Keratinocyte (primary cell): ENCODE results near the gene PCDHGC5. TPM values are rescaled to one million over a fixed set of nuclear protein-coding genes. Genes with fewer than 3 reads are reported as not detected.

Experiments used
- DNase-seq: peaks from one replicate; pipeline ENCODE4 v3.0.0-alpha.2; 2011; ENCODE audit warnings: low read depth, missing footprints, low spot score
- FAIRE-seq: peaks from 2 replicates; lab custom pipeline; 2011; peaks lifted over from hg19 to GRCh38; lab: Jason Lieb, UNC
- H2AFZ ChIP-seq: 2 replicates; pipeline ENCODE4 v1.6.0; 2012; ENCODE audit warnings: low read length, control low read depth, inconsistent platforms; ENCODE audit not compliant: control insufficient read depth
- H3K27ac ChIP-seq: 2 replicates; pipeline ENCODE4 v1.5.1; 2011; ENCODE audit warnings: low read length; ENCODE audit not compliant: control insufficient read depth, insufficient read depth
- H3K27me3 ChIP-seq: 3 replicates; pipeline ENCODE4 v1.6.0; 2011; ENCODE audit warnings: low read length; ENCODE audit not compliant: control insufficient read depth, insufficient read depth; ENCODE audit errors: extremely low read depth
- H3K36me3 ChIP-seq, 2 experiments: 2 replicates in 1 of 2; 3 replicates in 1 of 2; pipeline ENCODE4 v1.5.1; 2011; ENCODE audit warnings: low read length in 2 of 2, mild to moderate bottlenecking in 1 of 2; ENCODE audit not compliant: control insufficient read depth in 2 of 2, insufficient read depth in 2 of 2; ENCODE audit errors: extremely low read depth in 1 of 2
- H3K4me1 ChIP-seq: 3 replicates; pipeline ENCODE4 v1.5.1; 2011; ENCODE audit warnings: low read length; ENCODE audit not compliant: control insufficient read depth, insufficient read depth; ENCODE audit errors: extremely low read depth
- H3K4me2 ChIP-seq: 3 replicates; pipeline ENCODE4 v1.6.0; 2011; ENCODE audit warnings: low read depth, low read length; ENCODE audit not compliant: control insufficient read depth, insufficient read depth; ENCODE audit errors: extremely low read depth
- H3K4me3 ChIP-seq, 3 experiments: fragments of 200-600 bp in 1 of 3; sonication (generic) in 1 of 3; 2 replicates in 2 of 3; 3 replicates in 1 of 3; pipeline ENCODE4 v1.5.1; 2011 to 2016; ENCODE audit warnings: low read length in 3 of 3, mild to moderate bottlenecking in 3 of 3, control low read depth in 2 of 3, inconsistent platforms in 1 of 3, low read depth in 1 of 3, mixed read lengths in 1 of 3, mixed run types in 1 of 3, moderate library complexity in 1 of 3; ENCODE audit not compliant: control insufficient read depth in 2 of 3, insufficient read depth in 2 of 3; ENCODE audit errors: extremely low read depth in 1 of 3
- H3K79me2 ChIP-seq: 2 replicates; pipeline ENCODE4 v1.6.0; 2012; ENCODE audit warnings: low read length; ENCODE audit not compliant: control insufficient read depth, insufficient read depth
- H3K9ac ChIP-seq: 3 replicates; pipeline ENCODE4 v1.6.0; 2011; ENCODE audit warnings: low read length; ENCODE audit not compliant: control insufficient read depth, insufficient read depth; ENCODE audit errors: extremely low read depth
- H3K9me1 ChIP-seq: 3 replicates; pipeline ENCODE4 v1.6.0; 2011; ENCODE audit warnings: low read length; ENCODE audit not compliant: control insufficient read depth, insufficient read depth; ENCODE audit errors: extremely low read depth
- H3K9me3 ChIP-seq: 2 replicates; pipeline ENCODE4 v1.5.1; 2012; ENCODE audit warnings: low read depth, low read length; ENCODE audit not compliant: control insufficient read depth
- H4K20me1 ChIP-seq: 3 replicates; pipeline ENCODE4 v1.6.0; 2011; ENCODE audit warnings: low read length; ENCODE audit not compliant: control insufficient read depth, insufficient read depth; ENCODE audit errors: extremely low read depth
- EZH2 ChIP-seq: IDR thresholded peaks from one replicate; pipeline ENCODE4 v1.6.1; 2012; ENCODE audit warnings: inconsistent platforms, mild to moderate bottlenecking, low read length, moderate library complexity
- dilution Hi-C: fragments of 300-500 bp; cut with MboI; formaldehyde crosslinking; loops from one replicate; pipeline ENCODE4 v1.7.0; 2020; ENCODE audit warnings: low sequenced_read_pairs; ENCODE audit not compliant: extremely low pct_ligation_motif_present
- polyA plus RNA-seq, 5 experiments: library from polyadenylated mRNA; depleted of rRNA in 3 of 5; stranded (reverse) in 3 of 5; stranded (forward) in 1 of 5; unstranded in 1 of 5; fragments of >200 nt; gene quantifications; 1 replicate in 1 of 5; 2 replicates in 3 of 5; 3 replicates in 1 of 5; pipeline versions ENCODE4 v1.2.1 to v1.2.3, GENCODE V29; 2011 to 2012; ENCODE audit warnings: missing spikeins in 2 of 5, low read depth in 1 of 5, low replicate concordance in 1 of 5
- TF ChIP-seq, protein P1 (sequence below), 3 experiments: IDR thresholded peaks in 1 of 3; conservative IDR thresholded peaks in 1 of 3; optimal IDR thresholded peaks in 1 of 3; 2 replicates in 2 of 3; 3 replicates in 1 of 3; pipeline versions ENCODE3 to v1.5.1; 2011; ENCODE audit warnings: low read length in 3 of 3, mild to moderate bottlenecking in 3 of 3, moderate library complexity in 2 of 3, control low read depth in 1 of 3, inconsistent platforms in 1 of 3; ENCODE audit not compliant: insufficient read depth in 2 of 3; ENCODE audit errors: extremely low read depth in 1 of 3

PCDHGC5 gene
- polyA plus RNA-seq, 1 donor (not counting 4 experiments of a cell fraction or from before 2014, with no cell fraction given) = 0.77 TPM

DNA sequence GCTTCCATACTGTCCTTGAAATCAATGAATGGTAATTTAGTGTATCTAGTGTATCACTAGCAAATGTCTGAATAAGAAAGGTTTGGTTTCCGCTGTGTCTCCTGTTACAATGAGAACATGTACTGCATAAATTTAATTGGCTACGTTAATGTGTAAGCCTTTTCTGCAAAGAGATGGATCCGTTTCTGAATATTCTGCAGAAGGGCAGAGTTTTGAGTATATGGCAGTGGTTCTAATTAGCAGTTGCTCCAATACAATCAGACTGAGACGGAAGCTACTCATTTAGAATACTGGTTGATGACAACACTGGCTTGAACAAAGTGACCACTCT is 4.6 kb upstream of the PCDHGC5 start:
- no peak for FAIRE-seq
- H4K20me1 ChIP-seq = no peaks in the 10 kb centered on the region
- peak overlapping the region in 2 of 3 experiments; percentile 1 to 2 for H3K4me3 ChIP-seq

DNA sequence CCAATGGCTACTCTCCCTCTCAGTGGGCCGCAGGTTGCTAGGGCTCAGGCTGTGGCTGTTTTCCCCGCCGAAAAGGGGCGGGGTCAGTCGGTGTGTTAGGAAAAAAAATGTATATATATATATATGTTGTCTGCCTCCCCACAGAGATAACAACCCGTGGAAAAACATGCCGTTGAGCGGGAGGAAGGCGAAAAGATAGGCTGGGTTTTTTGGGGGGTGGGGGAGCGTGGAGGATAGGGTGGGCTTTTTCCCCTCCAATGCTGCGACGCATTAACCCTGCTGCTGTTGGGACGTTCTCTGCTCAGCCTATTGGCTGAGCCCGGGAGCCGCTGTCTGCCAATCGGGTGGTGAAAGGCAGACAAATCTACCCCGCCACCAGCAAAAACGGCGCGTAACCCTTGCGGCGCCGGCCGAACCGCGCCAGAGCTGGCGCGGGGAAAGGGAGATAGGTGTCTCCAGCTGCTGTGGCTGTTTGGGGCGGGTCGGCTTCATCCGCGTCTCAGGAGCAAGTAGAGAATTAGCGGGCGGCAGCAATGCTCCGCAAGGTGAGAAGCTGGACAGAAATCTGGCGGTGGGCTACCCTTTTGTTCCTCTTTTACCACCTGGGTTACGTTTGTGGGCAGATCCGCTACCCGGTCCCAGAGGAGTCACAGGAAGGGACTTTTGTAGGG is 4.1 kb upstream of the PCDHGC5 start, which contains the start of gene PCDHGC4:
TSS of gene PCDHGC4 (plus strand) at position 390 of the 671 bp plus-strand sequence. CDS start at position 534, 144 bp downstream.
- H3K4me3 ChIP-seq = peak within 1 kb of the TSS; percentile 1 to 34 (median 2)
- H3K9me1 ChIP-seq = no peaks in the 10 kb centered on the region
- no peaks in the 10 kb centered on the region for H4K20me1 ChIP-seq
- H2AFZ ChIP-seq = no peak within 1 kb of the TSS
- dilution Hi-C loops = no loop called here
- H3K9me3 ChIP-seq = no peaks in the 10 kb centered on the region
- no peak within 1 kb of the TSS for H3K27ac ChIP-seq
- peaks cover 20% of the 10 kb centered on the region for H3K4me1 ChIP-seq
- FAIRE-seq (no peak), DNase-seq (no peak)
- peak within 1 kb of the TSS; percentile 69 for H3K4me2 ChIP-seq
- H3K79me2 ChIP-seq = no peaks in the 10 kb centered on the region
- no peak for TF ChIP-seq EZH2
- TF ChIP-seq, protein P1, sequence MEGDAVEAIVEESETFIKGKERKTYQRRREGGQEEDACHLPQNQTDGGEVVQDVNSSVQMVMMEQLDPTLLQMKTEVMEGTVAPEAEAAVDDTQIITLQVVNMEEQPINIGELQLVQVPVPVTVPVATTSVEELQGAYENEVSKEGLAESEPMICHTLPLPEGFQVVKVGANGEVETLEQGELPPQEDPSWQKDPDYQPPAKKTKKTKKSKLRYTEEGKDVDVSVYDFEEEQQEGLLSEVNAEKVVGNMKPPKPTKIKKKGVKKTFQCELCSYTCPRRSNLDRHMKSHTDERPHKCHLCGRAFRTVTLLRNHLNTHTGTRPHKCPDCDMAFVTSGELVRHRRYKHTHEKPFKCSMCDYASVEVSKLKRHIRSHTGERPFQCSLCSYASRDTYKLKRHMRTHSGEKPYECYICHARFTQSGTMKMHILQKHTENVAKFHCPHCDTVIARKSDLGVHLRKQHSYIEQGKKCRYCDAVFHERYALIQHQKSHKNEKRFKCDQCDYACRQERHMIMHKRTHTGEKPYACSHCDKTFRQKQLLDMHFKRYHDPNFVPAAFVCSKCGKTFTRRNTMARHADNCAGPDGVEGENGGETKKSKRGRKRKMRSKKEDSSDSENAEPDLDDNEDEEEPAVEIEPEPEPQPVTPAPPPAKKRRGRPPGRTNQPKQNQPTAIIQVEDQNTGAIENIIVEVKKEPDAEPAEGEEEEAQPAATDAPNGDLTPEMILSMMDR (optimal IDR thresholded peaks at IDR 0.05 in 1 of 3, IDR thresholded peaks at IDR 0.05 in 1 of 3, conservative IDR thresholded peaks at IDR 0.05 in 1 of 3; ENCODE audit: extremely low read depth in 1 of 3, insufficient read depth in 2 of 3, low read length in 3 of 3) = no peak
- no peak within 1 kb of the TSS for H3K9ac ChIP-seq
- peaks cover 0 to 3% of the 10 kb centered on the region in 2 experiments for H3K36me3 ChIP-seq
- H3K27me3 ChIP-seq = no peaks in the 10 kb centered on the region

More for the DNA sequence above, 4.6 kb upstream of the PCDHGC5 start:
- TF ChIP-seq, protein P1 (optimal IDR thresholded peaks at IDR 0.05 in 1 of 3, IDR thresholded peaks at IDR 0.05 in 1 of 3, conservative IDR thresholded peaks at IDR 0.05 in 1 of 3; ENCODE audit: extremely low read depth in 1 of 3, insufficient read depth in 2 of 3, low read length in 3 of 3) = no peak
- TF ChIP-seq EZH2 = no peak
- Histone ChIP-seq H3K9me3 (no peaks in the 10 kb centered on the region), H3K4me1 (peaks cover 15% of the 10 kb centered on the region), H3K4me2 (peak overlapping the region; percentile 69), H3K27ac (no peak overlapping the region), H3K9ac (no peak overlapping the region), H3K27me3 (no peaks in the 10 kb centered on the region), H3K79me2 (peaks cover 1% of the 10 kb centered on the region), H3K36me3 (peaks cover 0 to 4% of the 10 kb centered on the region in 2 experiments), H2AFZ (no peak overlapping the region), H3K9me1 (no peaks in the 10 kb centered on the region)
- no peak for DNase-seq
- dilution Hi-C loops = no loop called here
